Measurements from ENCODE around the gene SCAP.
A peak's percentile ranks its signal among the peaks of the same experiment; 100 is the strongest.
"Not testable (repeated sequence)": the region's sequence is repeated elsewhere in the genome, so short reads cannot be mapped to it uniquely, and the experiment has no call there.

SCAP gene

DNA sequence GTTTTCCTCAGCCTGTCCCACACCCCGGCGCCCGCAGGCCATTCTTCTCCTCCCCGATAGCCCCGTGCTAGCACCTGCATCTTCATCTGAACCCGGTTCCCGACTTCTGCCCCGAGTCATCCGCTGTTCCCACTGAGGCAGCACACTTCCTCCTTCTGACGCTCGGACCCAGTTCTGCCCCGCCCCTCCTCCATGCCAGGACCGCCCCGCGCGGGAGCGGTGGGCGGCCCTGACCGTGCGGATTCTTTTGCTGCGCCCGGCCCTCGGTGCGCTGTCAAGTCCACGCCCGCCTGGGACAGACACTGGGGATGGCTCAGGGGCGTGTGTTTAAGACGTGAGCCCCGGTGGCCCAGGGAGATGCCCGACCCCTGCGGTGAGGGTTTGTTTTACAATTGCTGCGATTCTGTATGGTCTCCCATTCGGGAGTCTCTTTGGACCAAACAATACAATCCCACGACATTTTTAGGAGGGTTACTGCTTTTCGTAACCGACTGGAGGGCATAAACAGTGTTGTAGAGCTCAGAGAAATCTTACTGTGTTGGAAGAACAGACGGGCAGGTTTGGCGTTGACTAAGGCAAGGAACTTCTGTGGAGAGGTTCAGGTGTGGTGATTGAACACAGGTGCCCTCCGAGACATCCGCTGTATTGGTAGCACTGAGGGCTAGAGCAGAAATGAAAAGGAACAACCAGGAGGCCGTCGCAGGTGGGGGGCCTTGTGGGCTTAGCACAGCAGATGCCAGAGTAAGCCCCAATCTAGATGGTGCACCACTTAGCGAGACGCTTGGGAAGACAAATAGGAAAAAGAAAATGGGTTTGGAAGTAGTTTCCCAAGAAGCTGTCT is 94.2 kb downstream of the SCAP start:
- intact Hi-C loops (cut with DNase I), result loop anchor here (5.0 to 10.0 kb wide), 3 partner anchors 96 to 219 kb away; partner anchors contain the start of genes KIF9, KLHL18, SCAP and SETD2
- peak; percentile 30 to 86 (median 71) for DNase-seq

DNA sequence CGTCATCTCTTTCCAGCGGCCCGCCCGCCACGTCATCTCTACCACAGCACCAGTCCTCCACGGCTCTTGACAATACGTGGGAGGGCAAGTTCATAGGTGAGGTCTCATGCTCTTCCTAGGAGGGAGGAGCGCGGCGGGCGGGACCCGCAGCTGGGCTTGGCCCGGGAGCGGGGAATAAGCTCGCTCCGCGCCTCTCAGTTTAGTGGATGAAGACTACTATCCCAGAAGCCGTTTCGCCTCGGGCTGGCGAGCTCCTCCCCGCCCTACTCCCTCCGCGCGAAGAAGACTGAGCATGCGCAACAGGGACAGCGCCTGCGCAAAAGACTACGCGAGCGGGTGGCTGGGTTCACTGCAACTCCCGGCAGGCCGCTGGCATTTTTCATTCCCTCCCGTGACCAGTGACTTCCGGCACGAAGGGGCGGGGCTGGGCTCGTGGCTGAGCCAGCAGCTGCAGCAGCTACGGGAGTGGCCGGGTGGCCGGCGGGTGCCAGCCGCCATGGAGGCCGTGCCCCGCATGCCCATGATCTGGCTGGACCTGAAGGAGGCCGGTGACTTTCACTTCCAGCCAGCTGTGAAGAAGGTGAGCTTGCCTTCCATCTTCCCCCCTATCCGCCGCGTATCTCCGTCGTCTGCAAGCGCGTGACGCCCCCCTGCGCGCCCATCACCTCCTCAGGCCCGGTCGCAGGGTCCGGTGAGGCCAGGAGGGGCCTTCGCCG is 95.0 kb downstream of the SCAP start, which contains the start of gene PTPN23:
TSS of gene PTPN23 (plus strand) at position 421 of the 716 bp plus-strand sequence. CDS start at position 497, 76 bp downstream.
- intact Hi-C loops (cut with DNase I), result loop anchor here (5.0 to 10.0 kb wide), 3 partner anchors 96 to 218 kb away; partner anchors contain the start of genes KIF9, KLHL18, SCAP and SETD2
- DNase-seq, result peak; percentile 93 to 100 (median 98)

DNA sequence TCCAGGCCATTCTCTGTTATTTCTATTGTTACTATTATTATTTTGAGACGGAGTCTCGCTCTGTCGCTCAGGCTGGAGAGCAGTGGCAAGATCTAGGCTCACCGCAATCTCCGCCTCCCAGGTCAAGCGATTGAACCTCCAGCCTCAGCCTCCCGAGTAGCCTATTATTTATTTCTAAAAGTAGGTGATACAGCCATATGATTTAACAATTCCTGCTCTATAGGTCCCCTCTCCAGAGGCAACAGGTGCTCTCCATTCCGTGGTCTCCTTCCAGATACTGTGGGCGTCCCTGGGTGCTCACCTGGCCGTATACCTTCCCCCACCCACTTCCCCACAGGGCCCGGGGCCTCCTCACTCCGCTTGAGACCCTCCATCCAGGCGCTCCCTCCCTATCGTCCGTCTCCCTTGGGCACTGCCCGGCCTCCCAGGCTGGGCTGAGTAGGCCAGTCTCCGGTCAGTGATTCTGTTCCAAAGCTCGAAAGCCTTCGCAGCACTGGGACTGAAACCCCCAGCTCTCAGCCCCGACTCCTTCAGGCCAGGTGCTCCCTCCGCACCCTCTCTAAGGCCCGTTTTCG is 95.6 kb downstream of the SCAP start:
- intact Hi-C loops (cut with DNase I), result loop anchor here (5.0 to 10.0 kb wide), 3 partner anchors 95 to 218 kb away; partner anchors contain the start of genes KIF9, KLHL18, SCAP and SETD2
- peak in 1 of 42 donors; percentile 6 for DNase-seq

DNA sequence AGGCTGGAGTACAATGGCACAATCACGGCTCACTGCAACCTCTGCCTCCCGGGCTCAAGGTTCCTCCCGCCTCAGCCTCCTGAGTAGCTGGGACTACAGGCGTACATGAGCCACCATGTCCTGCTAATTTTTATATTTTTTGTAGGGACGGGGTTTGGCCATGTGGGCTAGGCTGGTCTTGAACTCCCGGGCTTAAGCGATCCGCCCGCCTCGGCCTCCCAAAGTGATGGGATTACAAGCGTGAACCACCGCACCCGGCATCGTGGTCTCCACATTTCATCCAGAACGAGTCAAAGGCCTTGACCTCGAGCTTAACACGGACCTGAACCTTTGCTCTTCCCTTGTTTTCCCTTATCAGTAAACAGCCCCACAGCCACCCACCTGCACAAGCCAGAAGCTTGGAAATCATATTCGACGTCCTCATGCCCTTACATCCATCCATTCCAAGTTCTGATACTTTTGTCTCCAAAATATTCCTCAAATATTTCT is 96.3 kb downstream of the SCAP start:
- intact Hi-C loops (cut with DNase I), result no loop called here
- no peak for DNase-seq

DNA sequence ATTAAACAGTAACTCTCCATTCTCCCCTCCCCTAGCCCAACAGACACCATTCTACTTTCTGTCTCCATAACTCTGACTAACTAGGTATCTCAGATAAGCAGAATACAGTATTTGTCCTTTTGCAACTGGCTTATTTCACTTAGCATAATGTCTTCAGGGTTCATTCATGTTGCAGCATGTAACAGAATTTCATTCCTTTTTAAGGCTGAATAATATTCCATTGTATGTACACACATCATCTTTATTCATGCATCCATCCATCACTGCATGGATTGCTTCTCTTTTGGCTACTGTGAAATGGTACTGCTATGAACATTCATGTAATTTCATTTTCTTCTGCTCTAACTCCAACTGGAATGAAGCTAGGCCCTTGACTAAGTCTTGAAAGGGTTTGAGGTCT is 96.9 kb downstream of the SCAP start:
- no peak for DNase-seq
- intact Hi-C loops (cut with DNase I), result no loop called here

DNA sequence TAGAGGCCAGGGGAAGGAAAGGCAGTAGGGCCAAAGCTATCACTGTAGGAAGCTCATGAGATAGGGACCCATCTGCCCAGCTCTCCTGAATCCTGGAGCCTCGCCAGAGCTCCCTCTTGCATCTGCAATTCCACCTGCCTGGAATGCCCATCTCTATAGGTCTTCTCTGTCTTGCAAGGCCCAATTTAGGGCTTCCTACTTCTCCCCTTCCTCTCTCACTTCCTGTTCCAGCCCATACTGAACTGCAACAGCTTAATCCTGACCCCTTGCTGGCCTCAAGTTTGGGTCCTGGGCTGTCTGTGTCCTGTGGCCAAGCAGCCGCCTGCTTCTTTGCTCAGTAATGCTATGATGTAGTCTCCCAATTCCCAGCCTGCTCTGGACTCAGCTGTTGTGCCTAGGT is 98.6 kb downstream of the SCAP start:
- intact Hi-C loops (cut with DNase I), result no loop called here
- DNase-seq, result peak in 1 of 42 donors; percentile 15

DNA sequence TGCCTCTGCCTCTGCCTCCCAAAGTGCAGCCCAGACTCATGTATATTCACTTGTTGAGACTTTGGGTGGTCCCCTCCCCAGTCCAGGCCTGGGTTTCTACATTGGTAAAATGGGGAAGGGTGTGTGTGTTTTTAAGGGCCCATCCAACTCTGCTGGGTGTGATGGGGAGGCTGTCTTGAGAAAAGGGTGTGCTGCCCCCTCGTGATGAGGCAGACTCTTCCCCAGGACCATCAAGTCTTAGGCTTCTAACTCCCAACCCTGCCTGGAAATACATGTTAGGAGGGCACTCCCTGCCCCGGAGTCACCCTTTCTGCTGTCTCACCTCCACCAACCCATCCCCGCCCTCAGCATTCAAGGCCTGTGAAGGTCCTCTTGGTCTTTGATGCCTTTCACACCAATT is 99.3 kb downstream of the SCAP start:
- intact Hi-C loops (cut with DNase I), result no loop called here

DNA sequence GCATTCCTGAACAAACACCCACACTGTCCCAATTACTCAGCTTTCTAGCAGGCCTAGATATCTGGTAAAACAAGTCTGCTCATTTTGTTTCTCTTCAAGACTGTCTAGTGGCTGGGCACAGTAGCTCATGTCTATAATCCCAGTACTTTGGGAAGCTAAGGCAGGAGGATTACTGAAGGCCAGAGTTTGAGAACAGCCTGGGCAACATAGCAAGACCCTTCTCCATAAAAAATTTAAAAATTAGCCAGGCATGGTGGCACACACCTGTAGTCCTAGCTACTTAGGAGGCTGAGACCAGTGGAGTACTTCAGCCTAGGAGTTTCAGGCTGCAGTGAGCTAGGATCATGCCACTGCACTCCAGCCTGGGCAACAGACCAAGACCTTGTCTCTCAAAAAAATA is 101.2 kb downstream of the SCAP start:
- DNase-seq, result no peak
- intact Hi-C loops (cut with DNase I), result no loop called here

More for the DNA sequence above, 99.3 kb downstream of the SCAP start:
- DNase-seq, result no peak

DNA sequence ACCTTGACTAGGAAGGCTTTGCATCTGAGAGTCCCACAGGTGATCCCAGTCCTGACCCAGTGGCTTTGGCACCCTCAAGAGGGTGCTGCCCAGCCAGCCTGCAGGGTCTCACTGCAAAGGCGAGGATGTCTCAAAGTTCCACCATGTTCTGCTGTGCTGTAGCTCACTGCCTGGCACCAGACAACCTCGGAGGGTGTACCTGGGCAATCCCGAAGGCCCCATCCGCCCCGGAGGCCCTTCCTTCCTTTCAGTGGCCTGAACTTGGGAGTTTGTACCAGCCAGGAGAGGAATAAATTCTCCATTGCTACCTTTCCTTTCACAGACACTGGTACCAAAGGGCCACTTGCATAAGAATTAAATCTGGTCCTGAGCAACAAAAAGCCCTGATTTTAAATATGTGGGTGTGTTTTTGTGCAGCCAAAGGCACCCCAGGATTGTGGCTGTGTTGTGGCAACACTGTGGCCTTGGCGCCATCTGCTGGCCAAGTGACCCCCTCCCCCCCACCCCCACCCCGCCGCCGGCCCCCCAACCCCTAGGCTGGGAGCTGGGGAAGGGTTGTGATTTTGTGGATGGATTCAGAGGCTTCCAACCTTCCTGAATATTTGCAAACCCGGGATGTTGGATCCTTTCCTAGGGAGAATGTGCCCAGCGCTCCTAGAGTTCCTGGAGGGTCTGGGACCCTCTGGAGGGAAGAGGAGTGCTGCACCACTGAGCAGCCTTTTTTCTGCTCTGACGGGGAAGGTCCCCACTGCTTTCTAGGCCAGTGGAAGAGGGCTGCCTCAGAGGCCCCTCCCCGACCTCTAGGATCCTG is 104.6 kb downstream of the SCAP start:
- intact Hi-C loops (cut with DNase I), result no loop called here
- peak in 17 of 42 donors; percentile 11 to 64 (median 28) for DNase-seq

DNA sequence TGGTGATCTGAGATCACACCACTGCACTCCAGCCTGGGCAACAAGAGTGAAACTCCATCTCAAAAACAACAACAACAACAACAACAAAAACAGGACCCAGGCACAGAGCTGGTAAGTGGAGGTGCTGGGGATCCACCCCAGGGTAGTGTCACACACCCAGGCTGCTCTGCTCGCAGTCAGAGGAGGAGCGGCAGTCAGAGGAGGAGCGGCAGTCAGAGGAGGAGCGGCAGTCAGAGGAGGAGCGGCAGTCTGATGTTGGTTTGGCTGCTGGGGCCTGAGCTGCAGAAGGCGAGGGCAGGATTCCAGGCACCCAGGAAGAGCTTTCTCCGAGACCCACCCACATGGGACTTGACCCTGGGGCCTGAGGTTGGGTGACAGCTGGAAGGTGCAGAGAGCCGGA is 105.7 kb downstream of the SCAP start:
- DNase-seq; intact Hi-C loops (cut with DNase I): not testable (repeated sequence)

DNA sequence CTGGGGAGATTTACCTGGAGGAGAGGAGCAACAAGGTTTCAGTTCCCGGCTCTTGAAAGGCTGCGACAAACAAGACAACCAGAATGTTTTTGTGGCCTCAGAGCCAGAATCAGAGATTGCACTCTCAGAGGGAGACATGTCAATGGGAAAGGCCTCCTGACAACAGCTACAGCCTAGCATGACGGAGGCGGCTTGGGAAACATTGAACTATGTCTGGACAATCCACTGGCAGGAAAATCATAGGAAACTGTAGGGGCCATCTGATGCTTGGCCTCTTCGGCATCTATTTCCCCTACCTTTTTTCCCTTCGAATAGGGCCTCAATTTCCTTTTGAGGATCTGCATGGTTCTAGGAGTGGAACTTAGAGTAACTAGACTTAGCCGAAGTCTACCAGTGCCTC is 108.1 kb downstream of the SCAP start:
- intact Hi-C loops (cut with DNase I), result no loop called here

DNA sequence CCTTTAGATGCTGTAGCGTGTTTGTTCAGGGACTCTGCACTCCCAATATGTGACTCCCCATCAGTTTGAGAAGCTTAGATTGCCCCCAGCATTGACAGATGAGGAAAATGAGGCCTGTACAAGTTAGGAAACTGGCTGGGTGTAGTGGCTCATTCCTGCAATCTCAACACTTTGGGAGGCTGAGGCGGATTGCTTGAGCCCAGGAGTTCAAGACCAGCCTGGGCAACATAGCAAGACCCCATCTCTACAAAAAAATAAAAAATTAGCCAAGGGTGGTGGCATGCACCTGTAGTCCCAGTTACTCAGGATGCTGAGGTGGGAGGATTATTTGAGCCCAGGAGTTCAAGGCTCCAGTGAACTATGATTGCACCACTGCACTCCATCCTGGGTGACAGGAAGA is 108.9 kb downstream of the SCAP start:
- intact Hi-C loops (cut with DNase I), result no loop called here
- DNase-seq, result no peak

More for the DNA sequence above, 108.1 kb downstream of the SCAP start:
- no peak for DNase-seq

DNA sequence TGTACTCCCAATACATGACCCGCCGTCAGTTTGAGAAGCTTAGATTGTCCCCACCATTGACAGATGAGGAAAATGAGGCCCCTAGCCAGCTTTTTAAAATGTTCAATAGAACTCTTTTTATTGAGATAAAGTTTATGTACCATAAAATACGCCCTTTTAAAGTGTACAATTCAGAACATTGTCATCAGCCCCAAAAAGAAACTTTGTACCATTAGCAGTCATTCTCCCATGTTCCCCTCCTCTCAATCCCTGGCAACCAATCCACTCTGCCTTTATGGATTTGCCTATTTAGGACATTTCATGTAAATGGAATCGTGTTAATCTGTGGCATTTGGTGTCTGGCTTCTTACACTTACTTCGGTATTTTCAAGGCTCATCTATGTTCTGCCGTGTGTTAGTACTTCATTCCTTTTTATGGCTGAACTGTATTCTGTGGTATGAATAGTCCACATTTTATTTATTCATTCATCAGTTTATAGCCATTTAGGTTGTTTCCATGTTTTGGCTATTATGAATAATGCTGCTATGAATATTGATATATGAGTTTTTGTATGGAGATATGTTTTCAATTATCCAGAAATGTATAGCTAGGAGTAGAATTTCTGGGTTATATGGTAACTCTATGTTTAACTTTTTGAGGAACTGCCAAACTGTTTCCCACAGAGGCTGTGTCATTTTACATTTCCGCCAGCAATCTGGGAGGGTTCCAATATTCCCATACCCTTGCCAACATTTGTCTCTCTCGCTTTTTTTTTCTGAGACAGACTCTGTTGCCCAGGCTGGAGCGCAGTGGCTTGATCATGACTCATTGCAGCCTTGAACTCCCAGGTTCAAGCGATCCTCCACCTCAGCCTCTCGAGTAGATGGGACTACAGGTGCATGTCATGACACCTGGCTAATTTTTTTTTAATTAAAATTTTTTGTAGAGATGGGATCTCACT is 110.3 kb downstream of the SCAP start:
- intact Hi-C loops (cut with DNase I), result no loop called here

More for the DNA sequence above, 110.3 kb downstream of the SCAP start:
- peak in 1 of 42 donors; percentile 45 for DNase-seq
